GM12801 (cell line): ENCODE data around the gene PLCD3.

ENCODE experiments used
- CTCF ChIP-seq: IDR thresholded peaks from one replicate; pipeline ENCODE4 v1.5.1; 2011; ENCODE audit warnings: control low read depth; ENCODE audit not compliant: insufficient read length; ENCODE audit errors: extremely low read depth

Gene PLCD3

GRCh38 chr17:45148183-45149036 lies 16.1 kb upstream of the PLCD3 start, which contains the start of gene HEXIM1:
Gene HEXIM1, plus strand, starts transcription at chr17:45148475. Its CDS starts 716 bp downstream, at chr17:45149191.
- TF ChIP-seq CTCF: no peak

GRCh38 chr17:45147581-45148182 lies 15.4 kb upstream of the PLCD3 start:
- TF ChIP-seq CTCF: no peak

- no peak for TF ChIP-seq CTCF
Measured at GRCh38 chr17:45146890-45147580, 14.7 kb upstream of the PLCD3 start.

GRCh38 chr17:45146592-45146889 lies 14.2 kb upstream of the PLCD3 start:
- no peak for TF ChIP-seq CTCF

GRCh38 chr17:45146166-45146565 lies 13.9 kb upstream of the PLCD3 start:
- TF ChIP-seq CTCF: no peak

- no peak for TF ChIP-seq CTCF
Measured at GRCh38 chr17:45145035-45145389, 12.7 kb upstream of the PLCD3 start.

- TF ChIP-seq CTCF: no peak
Measured at GRCh38 chr17:45144199-45145034, 12.1 kb upstream of the PLCD3 start.
